ENCODE results near the gene ZNF532. TPM values are rescaled to one million over a fixed set of nuclear protein-coding genes. Genes with fewer than 3 reads are reported as not detected.

The ZNF532 gene
- total and polyA plus RNA-seq, 9 of the 15 experiments (the other 6 are each of a cell fraction or from before 2014, with no cell fraction given): 0.42 TPM; not detected in 8

- BruUV-seq (replicated peaks): no TSS peak
- H3K79me2 ChIP-seq (ENCODE audit: control insufficient read depth, insufficient read depth, low read length): no peaks in the 10 kb centered on the region
- intact Hi-C loops (cut with micrococcal nuclease) (no loop called here), in situ Hi-C loops (cut with MboI) (no loop called here)
- no peak overlapping the region for H3K9ac ChIP-seq (ENCODE audit: insufficient read depth in 1 of 2, low read depth in 2 of 2, low read length in 2 of 2)
- H2AFZ ChIP-seq (ENCODE audit: low read depth, low read length): no peak overlapping the region
- FAIRE-seq (no peak), ATAC-seq (no peak), DNase-seq (ENCODE audit: extremely low read depth in 1 of 4, low spot score in 3 of 4) (no peak)
- H3K4me2 ChIP-seq (ENCODE audit: insufficient read depth, low read length): no peak overlapping the region
- H4K20me1 ChIP-seq (replicated peaks; ENCODE audit: control insufficient read depth, insufficient read depth, low read length): no peaks in the 10 kb centered on the region
- H3K4me3 ChIP-seq: no peak overlapping the region
- ChIA-PET POLR2A (no interaction called here), CTCF (ENCODE audit: low intra/inter-chr PET ratio) (no interaction called here)
- H3K36me3 ChIP-seq (ENCODE audit: control insufficient read depth, insufficient read depth, low read length): no peaks in the 10 kb centered on the region
- no peaks in the 10 kb centered on the region for H3K9me3 ChIP-seq (replicated peaks; ENCODE audit: control insufficient read depth, insufficient read depth, low read depth, low read length)
- H3K27me3 ChIP-seq (ENCODE audit: control insufficient read depth in 2 of 2, insufficient read depth in 2 of 2, low read length in 2 of 2): no peaks in the 10 kb centered on the region; a peak in 1 of 5 replicates
- H3K27ac ChIP-seq (ENCODE audit: extremely low read depth, low read depth, low read length): no peak overlapping the region
- no peak for TF ChIP-seq ZNF146 (CRISPR knock-in tag; IDR thresholded peaks at IDR 0.05; ENCODE audit: unreplicated experiment)
- no peak for TF ChIP-seq BCL6 (CRISPR knock-in tag; IDR thresholded peaks at IDR 0.05)
- no peak for TF ChIP-seq ZNF274 (IDR thresholded peaks at IDR 0.05; ENCODE audit: borderline replicate concordance, low read depth, low read length)
- TF ChIP-seq ZNF639 (CRISPR knock-in tag; conservative IDR thresholded peaks at IDR 0.05 in 1 of 2, IDR thresholded peaks at IDR 0.05 in 1 of 2): no peak
- TF ChIP-seq CXXC5 (CRISPR knock-in tag; IDR thresholded peaks at IDR 0.05): no peak
- TF ChIP-seq FOXP1 (CRISPR knock-in tag; IDR thresholded peaks at IDR 0.05): no peak
- no peak for TF ChIP-seq PURB (CRISPR knock-in tag; IDR thresholded peaks at IDR 0.05; ENCODE audit: low read depth)
- TF ChIP-seq, protein P1, sequence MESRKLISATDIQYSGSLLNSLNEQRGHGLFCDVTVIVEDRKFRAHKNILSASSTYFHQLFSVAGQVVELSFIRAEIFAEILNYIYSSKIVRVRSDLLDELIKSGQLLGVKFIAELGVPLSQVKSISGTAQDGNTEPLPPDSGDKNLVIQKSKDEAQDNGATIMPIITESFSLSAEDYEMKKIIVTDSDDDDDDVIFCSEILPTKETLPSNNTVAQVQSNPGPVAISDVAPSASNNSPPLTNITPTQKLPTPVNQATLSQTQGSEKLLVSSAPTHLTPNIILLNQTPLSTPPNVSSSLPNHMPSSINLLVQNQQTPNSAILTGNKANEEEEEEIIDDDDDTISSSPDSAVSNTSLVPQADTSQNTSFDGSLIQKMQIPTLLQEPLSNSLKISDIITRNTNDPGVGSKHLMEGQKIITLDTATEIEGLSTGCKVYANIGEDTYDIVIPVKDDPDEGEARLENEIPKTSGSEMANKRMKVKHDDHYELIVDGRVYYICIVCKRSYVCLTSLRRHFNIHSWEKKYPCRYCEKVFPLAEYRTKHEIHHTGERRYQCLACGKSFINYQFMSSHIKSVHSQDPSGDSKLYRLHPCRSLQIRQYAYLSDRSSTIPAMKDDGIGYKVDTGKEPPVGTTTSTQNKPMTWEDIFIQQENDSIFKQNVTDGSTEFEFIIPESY (CRISPR knock-in tag; IDR thresholded peaks at IDR 0.05): no peak
- TF ChIP-seq PHF20 (IDR thresholded peaks at IDR 0.05; ENCODE audit: partially characterized antibody): no peak
- TF ChIP-seq RBFOX2 (IDR thresholded peaks at IDR 0.05; ENCODE audit: low read depth, low read length): no peak
- no peak for TF ChIP-seq PRMT5 (CRISPR knock-in tag; IDR thresholded peaks at IDR 0.05)
- TF ChIP-seq CTBP1 (IDR thresholded peaks at IDR 0.05; ENCODE audit: borderline replicate concordance): no peak
- no peak for TF ChIP-seq ZNF253 (CRISPR knock-in tag; conservative IDR thresholded peaks at IDR 0.05)
- TF ChIP-seq TSC22D4 (tag; IDR thresholded peaks at IDR 0.05): no peak
- TF ChIP-seq MITF (IDR thresholded peaks at IDR 0.05): no peak
- 0% methylated on average over 5 of the region's 7 CpGs for WGBS (ENCODE audit: insufficient coverage, low coverage, missing lambda C conversion rate)
- H3K4me1 ChIP-seq (replicated peaks in 1 of 2; ENCODE audit: control insufficient read depth in 2 of 2, insufficient read depth in 2 of 2, low read length in 2 of 2): no peaks in the 10 kb centered on the region
- no peaks in the 10 kb centered on the region for H3K9me1 ChIP-seq (ENCODE audit: control insufficient read depth, insufficient read depth, low read length)
Measured at GRCh38 chr18:59002974-59003594, 138.4 kb downstream of the ZNF532 start.
